GM18508 (cell line): ENCODE results near the gene PGAM1.
"Not testable (repeated sequence)": the region's sequence is repeated elsewhere in the genome, so short reads cannot be mapped to it uniquely, and the experiment has no call there.

ENCODE experiments used
- ATAC-seq: cut with Tn5 transposase; IDR thresholded peaks from one replicate; pipeline ENCODE4 v1.9.1; 2021; ENCODE audit warnings: moderate number of reproducible peaks; ENCODE audit not compliant: insufficient read depth, unreplicated experiment

Gene PGAM1

DNA sequence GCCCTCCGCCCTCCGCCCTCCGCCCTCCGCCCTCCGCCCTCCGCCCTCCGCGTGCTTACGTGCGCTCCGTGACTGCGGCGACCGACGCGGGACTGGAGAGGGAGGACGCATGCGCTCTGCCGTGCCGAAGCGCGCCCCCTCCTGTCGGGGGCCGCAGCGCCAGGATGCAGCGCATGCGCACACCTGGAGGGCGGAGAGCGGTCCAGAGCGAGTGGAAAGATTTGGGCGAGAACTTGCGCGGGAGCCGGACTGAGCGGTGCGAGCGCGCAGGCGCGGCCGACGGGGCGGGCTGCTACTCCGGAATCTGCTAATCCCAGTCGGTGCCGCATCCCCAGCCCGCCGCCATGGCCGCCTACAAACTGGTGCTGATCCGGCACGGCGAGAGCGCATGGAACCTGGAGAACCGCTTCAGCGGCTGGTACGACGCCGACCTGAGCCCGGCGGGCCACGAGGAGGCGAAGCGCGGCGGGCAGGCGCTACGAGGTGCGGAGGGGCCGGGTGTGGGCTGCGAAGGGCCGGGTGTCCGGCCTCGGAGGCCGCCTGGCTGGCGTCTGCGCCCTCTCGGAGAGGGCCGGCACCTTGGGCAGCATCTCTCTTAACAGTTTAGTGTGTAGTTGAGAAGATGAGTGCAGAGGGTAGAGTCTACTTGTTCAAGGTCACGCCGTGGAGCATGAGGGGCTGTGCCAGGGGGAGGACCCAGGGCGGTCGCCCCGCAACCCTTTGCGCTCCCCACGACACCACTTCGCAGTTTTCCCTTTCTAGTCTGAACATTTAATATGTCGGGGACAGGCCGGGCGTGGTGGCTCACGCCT, at the start of gene PGAM1:
Gene PGAM1 (plus strand): TSS at position 228 of the 812 bp plus-strand sequence. CDS start 117 bp downstream, at position 345.
- ATAC-seq, result peak; percentile 63

DNA sequence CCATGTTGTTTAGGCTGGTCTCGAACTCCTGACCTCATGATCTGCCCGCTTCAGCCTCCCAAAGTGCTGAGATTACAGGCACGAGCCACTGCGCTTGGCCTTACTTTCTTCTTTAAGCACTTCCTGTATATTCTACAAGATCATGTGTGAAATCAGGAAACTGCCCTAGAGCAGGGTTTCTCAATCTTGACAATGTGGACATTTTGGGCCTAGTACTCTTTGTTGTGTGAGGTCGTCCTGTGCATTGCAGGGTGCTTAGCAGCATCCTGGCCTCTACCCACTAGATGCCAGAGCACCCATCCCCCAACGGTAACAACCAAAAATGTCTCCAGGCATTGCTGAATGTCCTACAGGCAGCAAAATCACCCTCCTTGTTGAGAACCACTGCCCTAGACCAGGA, 49.6 kb upstream of the PGAM1 start:
- ATAC-seq, result no peak

DNA sequence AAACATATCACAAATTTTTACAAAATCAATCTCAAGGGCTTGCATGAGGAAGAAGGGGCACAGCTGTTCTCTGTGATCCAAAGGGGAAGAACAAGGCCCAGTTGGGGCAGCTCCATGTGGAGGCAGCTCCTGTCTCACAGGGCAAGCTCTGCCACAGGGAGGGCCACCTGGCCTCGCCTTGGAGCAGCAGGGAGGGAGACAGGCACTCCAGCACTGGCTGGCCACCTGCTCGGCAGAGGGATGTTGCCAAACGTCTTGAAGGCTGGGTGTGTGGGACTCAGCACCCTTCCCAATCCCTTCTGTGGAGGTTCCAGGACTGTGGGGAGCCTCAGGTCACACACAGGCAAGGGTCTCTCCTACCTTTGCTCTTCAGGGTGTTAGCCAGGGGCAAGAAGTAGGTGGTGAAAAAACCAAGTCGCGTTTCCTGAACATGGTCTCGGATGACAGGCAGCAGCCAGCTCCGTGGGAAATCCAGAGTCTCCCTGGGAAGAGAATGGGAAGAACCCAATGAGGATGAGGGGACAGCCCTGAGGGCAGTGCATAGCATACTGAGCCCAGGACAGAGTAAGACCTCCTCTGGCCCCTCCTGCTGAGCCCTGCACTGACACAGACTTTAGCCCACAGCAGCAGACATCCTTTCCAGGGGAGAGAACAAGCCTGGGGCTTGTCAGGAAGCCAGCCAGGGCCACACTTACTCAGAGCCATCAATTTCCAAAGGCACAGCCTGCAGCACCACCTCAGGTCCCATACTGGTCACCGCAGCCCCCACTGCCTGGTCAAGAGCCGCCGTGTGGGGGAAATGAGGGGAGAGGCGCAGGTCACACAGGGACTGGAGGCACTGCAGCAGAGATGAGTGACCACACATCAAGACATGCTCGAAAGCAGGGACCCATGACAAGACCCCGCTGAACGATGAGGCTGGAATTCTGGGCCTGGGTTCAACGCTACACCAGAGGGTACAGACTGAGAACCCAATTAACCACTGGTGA, 46.8 kb upstream of the PGAM1 start:
- ATAC-seq, result no peak

DNA sequence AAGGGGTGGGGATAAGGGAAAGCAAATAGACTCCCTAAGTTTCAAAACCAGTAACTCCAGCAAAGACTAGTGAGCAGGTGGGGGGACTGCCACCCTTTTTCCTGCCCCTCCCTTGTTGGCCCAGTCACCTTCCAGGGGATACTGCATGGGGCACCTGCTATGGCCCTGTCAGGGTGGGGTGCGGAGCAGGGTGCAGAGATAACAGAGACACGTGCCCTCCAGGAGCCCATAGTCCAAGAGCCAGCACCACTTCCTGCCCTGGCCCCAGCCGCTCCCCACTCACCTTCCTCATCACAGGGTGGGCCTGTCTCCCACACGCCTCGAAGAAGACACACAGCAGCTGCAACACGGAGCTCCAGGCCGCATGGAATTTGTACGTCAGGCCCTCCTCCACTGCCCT, 45.5 kb upstream of the PGAM1 start:
- no peak for ATAC-seq

DNA sequence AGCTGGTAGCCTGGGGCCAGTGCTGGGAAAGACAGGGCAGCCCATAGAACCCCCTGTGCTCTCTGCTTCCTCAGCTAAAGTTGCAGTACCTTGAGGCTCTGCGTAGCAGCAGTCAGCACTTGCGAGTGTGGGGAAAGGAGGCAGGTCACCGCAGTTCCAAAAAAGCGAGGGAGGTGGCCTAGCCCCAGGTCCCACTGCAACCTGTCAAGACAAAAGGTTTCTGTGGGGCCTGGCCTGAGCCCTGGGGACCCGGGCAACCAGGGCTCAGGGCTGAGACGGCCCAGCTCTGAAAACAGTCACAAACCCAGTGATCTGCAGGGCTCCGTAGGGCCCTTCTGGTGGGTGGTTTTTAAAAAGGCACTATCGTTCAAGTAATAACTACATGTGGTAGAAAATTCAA, 44.4 kb upstream of the PGAM1 start:
- no peak for ATAC-seq

DNA sequence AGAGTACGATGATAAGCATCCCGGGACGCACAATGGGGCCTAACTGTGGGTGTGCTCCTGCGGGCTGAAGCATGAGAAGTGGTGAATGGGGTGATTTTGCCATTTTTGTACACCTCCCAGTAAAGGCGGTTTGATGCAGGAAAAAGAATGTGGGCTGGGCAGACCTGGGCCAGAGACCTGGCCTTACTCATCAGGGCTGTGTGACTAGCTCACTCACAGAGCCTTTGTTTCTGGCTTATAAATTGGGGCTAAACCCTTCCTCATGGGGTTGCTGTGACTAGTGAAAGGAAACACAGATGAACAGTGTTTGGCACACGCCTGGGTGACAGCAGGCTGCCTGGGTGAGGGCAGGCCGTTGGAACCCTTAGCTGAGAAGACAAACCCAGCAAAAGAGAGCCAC, 42.8 kb upstream of the PGAM1 start:
- ATAC-seq, result no peak

DNA sequence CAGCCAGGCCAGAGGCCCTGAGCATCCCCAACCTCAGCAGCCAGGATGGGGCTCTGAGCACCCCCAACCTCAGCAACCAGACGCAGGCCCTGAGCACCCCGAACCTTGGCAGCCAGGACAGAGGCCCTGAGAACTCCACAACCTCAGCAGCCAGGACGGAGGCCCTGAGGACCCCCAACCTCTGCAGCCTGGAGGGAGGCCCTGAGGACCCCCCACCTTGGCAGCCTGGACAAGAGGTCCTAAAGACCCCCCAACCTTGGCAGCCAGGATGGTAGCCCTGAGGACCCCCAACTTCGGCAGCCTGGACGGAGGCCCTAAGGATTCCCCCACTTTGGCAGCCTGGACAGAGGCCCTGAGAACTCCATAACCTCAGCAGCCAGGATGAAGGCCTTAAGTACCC, 41.8 kb upstream of the PGAM1 start:
- ATAC-seq, result no peak

DNA sequence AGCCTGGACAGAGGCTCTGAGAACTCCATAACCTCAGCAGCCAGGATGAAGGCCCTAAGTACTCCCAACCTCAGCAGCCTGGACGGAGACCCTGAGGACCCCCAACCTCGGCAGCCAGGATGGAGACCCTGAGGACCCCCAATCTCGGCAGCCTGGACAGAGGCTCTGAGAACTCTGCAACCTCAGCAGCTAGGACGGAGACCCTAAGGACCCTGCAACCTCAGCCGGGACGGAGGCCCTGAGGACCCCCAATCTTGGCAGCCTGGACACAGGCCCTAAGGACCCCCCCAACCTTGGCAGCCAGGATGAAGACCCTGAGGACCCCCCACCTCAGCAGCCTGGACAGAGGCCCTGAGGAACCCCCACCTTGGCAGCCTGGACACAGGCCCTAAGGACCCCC, 41.4 kb upstream of the PGAM1 start:
- ATAC-seq, result no peak

DNA sequence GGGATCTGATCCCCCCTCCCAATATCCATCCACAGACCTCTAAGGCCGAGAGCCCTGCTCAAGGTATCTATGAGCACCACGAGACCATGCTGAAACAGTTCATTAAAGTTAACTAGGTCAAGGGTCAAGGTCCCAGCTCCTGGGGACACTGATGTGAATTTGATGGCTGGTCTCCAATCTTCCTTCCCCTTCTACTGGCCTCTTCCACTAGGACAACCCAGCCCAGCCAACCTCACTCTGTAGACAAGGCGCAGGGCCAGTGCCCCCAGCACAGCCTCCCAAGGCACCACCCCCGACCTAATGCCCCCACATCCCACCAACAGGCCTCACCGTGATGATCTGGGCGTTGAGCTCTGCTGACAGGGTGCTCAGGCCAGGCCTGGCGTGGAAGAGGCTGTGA, 40.4 kb upstream of the PGAM1 start:
- ATAC-seq, result no peak

DNA sequence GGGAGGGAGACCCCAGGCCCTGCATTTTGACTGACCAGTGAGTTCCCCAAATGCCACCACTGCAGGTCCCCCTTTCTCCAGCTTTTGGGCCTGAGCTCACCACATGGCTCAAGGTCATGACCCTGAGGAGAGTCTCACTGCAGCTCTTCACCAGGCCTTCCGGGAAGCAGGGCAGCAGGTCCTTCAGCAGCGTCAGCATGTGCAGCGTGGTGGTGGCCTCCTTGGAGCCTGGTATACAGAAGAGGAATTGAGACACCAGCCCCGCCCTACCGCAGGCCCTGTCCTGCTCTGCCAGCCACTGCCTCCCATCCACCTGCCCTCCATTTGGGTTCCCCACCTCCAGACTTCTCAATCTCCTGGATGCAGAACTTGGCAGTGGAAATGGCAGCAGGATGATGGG, 37.8 kb upstream of the PGAM1 start:
- no peak for ATAC-seq

DNA sequence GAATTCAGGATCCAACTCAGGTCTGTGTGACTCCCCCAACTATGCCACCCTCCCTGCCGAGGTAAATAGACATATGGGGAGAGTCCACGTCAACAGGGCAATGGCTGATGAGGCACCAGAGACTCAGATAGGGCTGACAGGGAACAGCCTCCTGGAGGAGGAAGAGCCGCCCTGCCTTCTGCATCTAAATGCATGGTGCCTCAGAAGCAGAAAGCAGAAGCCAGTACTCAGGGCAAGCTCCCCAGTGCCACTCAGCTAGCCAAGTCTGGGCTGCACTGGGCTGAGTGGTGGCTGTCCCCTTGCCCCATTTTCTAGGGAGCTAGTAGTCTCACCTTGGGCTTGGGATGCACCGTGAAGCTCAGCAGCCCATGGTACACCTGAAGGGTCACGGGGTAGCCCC, 35.9 kb upstream of the PGAM1 start:
- no peak for ATAC-seq

DNA sequence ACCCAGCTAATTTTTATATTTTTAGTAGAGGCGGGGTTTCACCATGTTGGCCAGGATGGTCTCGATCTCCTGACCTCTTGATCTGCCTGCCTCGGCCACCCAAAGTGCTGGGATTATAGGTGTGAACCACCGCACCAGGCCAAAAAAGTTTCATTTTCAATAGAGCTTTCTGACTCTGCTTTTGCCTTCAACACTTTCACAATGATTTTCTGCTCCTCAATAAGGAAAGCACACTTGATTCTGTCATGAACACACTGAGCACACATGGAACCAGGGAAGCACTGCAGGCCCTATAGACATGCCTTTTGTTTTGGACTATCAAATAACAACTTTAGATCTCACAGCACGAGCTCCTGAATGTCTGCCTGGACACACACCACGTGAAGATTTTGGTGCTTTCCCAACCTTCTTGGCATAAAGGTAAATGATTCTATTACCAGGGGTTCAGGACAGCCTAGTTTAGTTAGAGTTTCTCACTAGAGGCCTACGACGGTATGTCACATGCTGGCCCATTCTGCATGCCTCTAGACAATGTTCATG, 32.9 kb upstream of the PGAM1 start:
- no peak for ATAC-seq

DNA sequence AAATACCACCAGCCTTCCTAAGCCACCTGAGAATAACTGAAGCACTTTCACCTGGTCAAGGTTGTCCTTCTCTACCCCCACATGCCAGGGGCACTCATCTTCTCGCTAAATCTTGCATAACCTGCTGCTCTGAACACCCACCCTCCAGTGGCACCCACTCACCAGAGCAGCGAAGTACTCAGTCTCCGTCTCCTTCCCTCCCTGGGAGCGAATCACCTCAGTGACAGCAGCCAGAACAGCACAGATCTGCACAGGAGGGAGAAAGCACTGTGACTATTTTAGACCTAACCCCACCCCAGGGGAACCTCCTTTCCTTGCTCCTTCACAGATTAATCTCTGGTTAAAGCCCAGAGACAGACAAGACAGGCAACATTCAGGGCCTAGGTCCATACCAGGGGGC, 29.9 kb upstream of the PGAM1 start:
- no peak for ATAC-seq

DNA sequence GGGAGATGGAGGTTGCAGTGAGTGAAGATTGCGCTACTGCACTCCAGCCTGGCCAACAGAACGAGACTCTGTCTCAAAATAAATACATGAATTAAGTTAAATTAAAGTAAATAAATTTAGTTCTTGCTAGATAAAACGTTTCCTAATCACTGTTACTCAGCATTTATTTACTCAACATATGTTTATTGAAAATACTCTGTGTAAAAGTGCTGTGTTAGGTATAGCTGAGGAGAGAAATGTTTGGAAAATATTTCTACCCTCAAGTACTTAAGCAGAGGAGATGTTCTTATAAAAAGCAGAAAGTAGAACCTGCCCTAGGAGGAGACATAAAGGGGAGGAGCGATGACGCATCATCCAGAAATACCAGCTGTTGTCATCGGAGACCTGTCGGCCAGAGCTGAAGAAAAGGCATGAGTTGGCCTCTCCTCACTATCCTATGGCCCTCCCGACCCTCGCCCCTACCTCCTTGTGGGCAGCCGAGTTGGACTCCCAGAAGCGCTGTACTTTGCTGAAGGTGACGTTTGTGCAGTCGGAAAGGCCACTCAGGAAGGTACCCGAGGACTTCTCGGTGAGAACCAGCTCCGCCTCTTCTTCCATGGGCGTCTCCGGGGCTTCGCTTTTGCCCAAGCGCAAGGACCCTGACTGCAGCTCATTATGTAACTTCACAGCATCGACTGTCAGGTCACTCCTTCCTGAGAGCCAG, 26.0 kb upstream of the PGAM1 start:
- ATAC-seq, result no peak

DNA sequence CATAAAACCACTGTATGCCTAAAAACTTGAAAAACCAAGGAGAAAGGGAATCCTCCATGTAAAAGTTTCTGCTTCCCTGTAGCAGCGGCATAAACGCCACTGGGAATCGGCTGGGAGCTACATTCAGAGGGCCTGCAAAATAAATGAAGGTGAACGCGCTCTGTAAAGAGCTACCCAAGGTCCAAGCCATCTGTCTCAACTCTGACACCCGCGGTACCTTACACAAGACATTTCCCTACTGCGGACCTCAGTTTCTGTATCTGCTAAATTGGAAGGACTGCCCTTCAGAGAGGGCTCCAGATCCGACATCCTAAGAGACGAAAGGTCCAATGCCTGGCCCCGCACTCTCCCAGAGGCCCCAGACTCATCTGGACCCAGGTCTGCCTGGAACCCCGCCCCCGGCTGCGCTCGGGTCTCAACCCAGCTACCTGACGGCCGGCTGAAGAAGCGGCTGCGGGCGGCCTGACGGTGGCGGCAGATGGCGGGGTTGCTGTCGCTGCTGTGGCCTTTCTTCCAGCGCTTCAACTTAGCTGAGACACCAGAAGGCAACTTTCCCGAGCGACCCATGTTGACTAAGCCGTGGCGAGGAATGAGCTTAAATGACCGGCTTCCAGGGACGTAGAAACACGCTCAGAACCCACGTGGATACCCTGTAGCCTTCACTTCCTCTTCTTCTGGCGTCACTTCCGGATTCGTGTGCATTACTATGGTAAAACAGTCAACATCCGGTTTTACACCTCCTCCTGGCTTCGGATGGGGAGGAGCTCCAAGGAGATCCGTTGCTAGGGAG, 25.1 kb upstream of the PGAM1 start, which contains the start of gene RRP12:
Gene RRP12 (minus strand): TSS at position 676 of the 790 bp plus-strand sequence. CDS start 109 bp downstream, at position 567.
- peak; percentile 76 for ATAC-seq

DNA sequence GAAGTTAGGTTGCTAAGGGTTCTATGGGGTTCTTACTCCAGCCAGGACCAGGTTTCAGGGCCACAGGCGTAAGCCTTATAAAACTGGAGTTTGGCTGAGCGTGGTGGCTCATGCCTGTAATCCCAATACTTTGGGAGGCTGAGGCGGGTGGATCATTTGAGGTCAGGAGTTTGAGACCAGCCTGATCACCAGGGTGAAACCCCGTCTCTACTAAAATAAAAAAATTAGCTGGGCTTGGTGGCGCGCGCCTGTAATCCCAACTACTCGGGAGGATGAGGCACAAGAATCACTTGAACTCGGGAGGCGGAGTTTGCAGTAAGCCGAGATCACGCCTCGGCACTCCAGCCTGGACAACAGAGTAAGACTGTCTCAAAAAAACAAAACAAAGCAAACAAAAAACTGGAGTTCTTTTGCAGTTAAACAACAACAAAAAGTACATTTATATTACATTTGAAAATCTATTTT, 24.5 kb upstream of the PGAM1 start:
- no peak for ATAC-seq

DNA sequence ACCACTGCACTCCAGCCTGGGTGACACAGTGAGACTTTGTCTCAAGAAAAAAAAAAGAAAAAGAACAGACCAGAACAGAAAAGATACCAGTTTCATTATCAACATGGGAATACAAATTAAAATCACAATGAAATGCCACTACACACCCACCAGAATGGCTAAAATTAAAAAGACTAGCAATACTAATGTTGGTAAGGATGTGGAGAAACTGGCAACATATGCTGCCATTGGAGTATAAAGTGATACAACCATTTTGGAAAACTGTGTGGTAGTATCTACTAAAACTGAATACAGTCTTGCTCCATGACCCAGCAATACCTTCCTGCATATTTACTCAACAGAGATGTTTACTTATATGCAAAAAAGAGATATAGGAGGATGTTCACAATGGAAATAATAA, 21.9 kb upstream of the PGAM1 start:
- no peak for ATAC-seq

DNA sequence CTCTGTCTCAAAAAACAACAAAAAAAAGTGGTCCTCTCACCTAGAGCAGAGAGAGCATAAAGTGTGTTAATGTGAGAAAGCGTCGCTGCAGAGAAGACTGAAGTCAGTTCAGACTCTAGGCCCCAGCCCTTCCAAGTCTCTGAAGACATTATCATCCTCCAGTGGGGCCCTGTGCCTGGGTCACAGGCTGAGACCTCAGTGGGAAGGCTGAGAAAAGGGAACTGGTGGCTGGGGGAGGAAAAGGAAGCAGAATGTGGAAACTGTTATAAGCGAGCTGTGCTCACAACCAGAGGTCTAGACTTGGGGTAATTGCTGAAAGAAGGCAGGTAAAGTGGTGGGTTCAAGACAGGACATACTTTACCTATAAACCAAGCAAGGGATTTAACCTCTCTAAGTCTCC, 19.9 kb upstream of the PGAM1 start:
- ATAC-seq, result no peak

DNA sequence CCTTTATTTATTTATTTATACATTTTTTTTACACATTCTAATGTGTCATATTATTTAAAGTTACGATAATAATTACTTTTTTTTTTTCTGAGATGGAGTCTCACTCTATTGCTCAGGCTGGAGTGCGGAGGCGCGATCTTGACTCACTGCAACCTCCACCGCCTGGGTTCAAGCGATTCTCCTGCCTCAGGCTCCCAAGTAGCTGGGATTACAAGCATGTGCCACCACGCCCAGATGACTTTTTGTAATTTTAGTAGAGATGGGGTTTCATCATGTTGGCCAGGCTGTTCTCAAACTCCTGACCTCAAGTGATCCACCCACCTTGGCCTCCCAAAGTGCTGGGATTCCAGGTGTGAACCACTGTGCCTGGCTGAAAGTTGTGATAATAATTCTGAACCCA, 19.5 kb upstream of the PGAM1 start:
- not testable (repeated sequence) for ATAC-seq
